M059J (cell line): ENCODE data around the gene TSPAN11. TPM values are rescaled to one million over a fixed set of nuclear protein-coding genes. Genes with fewer than 3 reads are reported as not detected.
"Not testable (repeated sequence)": the region's sequence is repeated elsewhere in the genome, so short reads cannot be mapped to it uniquely, and the experiment has no call there.

Source experiments
- DNase-seq: peaks from one replicate; pipeline ENCODE4 v3.0.0-alpha.2; 2012; ENCODE audit warnings: low read depth
- total RNA-seq: library from RNA; depleted of rRNA; stranded (reverse); fragments of >200 nt; shearing (Covaris generic); gene quantifications from 2 replicates; pipeline ENCODE4 v1.2.3, GENCODE V29; 2014

Gene TSPAN11
- total RNA-seq, 1 experiment from 2014 or later: 0.39 TPM

GRCh38 chr12:31019561-31019960, 93.0 kb downstream of the TSPAN11 start:
- no peak for DNase-seq

GRCh38 chr12:31019976-31020375, 93.4 kb downstream of the TSPAN11 start:
- DNase-seq: no peak

- DNase-seq: no peak
Observed at GRCh38 chr12:31020385-31021166, 94.0 kb downstream of the TSPAN11 start.

GRCh38 chr12:31021181-31021580, 94.6 kb downstream of the TSPAN11 start:
- no peak for DNase-seq

- no peak for DNase-seq
Observed at GRCh38 chr12:31021809-31022494, 95.4 kb downstream of the TSPAN11 start.

DNA sequence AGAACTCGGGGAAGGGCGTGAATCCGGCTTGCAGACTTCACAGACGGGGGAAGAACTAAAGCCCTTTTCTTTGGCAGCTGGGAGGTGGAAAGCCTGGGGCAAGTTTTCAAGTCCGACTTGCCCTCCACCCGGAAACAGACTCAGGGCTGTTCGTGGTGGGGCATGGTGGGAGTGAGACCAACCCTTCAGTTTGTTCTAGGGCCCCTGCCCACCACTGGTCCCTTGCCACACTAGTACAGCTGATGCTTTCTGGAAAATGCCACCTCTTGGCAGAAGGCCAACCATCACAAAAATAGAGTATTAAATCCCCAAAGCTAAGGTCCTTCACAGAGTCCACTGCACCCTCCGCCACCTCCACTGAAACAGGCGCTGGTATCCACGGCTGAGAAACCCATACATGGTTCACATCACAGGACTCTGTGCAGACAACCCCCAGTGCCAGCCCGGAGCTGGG, 96.8 kb downstream of the TSPAN11 start:
- DNase-seq: no peak

DNA sequence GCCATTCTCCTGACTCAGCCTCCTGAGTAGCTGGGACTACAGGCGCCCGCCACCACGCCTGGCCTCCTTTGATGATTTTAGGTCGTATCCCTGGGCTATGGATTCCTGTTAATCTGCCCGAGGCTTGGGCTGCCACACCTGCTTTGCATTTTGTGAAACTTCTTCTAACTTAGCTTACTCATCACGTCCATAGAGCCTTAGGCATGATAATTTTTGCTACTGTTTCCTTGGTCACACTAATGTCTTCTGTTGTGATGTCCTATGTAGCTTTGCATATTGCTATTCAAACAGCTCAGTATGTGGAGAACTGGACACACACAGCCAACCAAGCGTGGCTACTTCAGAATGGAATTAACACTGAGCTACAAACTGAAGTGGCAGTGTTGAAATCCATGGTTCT, 99.7 kb downstream of the TSPAN11 start:
- no peak for DNase-seq

GRCh38 chr12:31027006-31027405, 100.5 kb downstream of the TSPAN11 start:
- not testable (repeated sequence) for DNase-seq

DNA sequence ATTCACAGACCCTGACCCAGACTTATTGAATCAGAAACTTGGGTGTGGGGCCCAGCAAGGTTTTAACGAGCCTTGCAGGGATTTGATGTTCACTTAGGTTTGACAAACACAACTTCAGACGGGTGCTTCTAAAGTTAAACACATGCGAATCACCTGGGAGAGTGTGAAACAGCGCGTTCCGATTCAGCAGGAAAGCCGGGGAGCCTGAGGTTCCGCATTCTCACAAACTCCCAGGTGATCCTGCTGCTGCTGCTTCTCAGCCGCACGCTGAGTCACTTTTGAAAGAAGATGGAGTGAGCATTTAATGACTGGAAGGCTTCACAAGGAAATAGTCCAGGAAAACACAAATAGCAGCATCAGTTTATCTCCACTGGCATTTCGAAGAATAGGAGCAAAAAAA, 102.9 kb downstream of the TSPAN11 start:
- no peak for DNase-seq

DNA sequence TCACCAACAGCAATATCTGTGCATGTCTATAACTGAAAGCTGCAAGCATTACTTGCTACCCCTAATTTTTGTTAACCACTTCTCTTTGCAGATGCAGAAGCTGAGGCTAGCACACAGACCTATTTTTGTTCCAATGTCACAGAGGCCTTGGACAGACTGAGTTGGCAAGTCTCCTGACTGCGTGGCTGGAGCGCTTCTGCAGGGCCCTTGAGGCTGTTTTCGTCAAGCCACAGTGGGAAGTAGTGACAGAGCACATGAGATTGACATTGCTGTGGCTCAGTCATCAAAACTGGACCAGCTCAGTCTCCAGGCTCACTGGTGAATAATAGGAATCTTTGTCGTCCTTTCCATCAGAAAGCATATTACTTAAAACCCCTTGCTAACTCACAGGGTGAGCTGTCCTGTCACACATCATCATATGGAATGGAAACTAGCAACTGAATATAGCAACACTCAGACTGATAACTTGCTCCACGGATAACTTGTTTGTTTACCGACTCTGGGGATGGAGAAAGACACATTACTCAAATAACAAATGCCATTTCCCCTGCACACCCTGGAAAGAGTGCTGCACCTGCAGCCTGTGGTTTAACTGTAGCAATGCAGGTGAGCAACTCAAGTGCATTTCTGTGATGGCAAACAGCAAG, 103.5 kb downstream of the TSPAN11 start:
- no peak for DNase-seq

DNA sequence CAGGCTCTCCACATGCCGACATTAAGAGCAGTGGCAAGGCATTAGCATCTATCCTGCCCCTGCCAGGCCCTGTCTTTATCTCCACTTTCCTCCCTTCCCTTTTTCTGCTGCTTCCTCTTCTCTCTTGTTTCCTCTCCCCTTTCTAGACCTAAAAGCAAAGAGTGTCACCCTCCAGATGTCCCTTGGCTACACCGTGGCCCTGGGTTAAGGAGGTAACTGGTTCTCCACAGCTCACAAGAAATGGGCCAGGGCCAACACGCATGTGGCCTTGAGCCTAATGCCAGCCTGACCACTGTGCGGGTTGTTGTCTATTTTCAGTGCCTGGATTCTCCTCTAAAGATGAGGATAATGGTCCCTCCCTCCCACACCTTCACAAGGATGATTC, 105.4 kb downstream of the TSPAN11 start:
- DNase-seq: no peak

GRCh38 chr12:31033146-31033545, 106.6 kb downstream of the TSPAN11 start:
- no peak for DNase-seq

GRCh38 chr12:31033681-31034080, 107.1 kb downstream of the TSPAN11 start:
- DNase-seq: no peak

DNA sequence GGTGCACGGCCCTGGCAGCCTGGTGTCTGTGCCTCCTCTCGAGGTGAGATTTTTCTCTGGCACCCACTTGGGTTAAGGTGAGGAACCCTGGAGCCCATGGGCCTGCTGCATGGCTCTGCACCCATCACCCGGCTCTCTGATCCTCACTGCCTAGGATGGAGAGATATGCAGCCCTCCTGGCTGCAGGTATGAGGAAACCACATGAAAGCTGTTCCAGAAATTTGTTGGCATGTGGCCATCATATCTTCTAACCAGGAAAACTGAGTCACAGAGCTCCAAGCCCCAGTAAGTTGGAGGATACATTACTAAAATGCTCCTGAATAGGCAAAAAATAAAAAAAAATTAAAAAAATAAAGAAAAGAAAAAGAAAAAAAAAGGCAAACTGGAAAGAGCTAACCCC, 107.8 kb downstream of the TSPAN11 start:
- no peak for DNase-seq

DNA sequence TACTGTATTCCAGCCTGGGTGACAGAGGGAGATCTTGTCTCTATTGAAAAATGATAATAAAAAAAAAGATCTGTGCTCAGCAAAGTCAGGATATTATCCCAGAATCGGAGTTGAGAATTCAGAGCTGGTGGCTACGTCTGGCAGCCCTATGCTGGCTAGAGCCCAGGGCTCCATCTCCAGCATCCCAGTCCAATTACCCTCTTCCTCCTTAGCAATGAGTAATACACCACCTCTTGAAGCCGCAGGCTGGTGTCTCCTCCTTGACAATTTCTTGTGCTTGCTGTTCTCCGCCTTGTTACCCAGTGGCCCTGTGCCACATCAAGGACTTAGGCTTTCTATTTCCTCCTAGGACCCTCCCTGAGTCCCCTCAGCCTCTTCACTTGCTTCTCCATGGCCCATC, 108.7 kb downstream of the TSPAN11 start:
- DNase-seq: peak; percentile 21

DNA sequence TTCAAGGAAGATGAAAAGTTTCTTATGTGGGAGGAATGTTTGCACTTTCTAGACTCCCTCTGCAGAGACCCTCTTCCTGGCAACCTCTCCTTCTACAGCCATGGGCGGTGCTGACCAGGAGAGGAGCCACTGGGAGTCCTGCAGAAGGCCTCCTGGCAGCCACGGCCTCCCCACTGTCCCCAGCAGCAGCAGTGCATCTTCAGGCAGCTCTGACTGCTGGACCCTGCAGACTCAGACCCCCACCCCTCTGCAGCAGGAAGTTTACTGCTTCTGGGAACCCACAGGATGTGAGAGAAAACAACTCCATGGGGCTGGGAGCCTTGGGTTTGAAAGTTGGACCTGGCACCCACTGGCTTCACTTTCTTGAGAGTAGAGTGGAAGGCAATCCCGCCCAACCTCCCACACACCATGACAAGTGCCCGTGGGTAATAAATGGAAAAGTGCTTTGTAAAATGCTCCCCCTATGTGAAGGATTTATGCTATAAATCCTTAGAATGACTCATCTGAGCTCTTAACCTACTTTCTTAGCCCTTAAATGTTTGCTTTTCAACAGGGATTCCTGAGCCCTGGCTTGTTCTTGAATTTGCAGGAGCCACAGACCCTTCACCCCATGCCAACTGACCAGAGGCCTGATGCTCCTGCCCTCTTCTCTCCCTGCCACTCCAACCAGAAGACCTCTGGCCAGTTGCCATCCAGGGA, 109.6 kb downstream of the TSPAN11 start:
- DNase-seq: peak; percentile 41

GRCh38 chr12:31037028-31037427, 110.5 kb downstream of the TSPAN11 start:
- DNase-seq: no peak

DNA sequence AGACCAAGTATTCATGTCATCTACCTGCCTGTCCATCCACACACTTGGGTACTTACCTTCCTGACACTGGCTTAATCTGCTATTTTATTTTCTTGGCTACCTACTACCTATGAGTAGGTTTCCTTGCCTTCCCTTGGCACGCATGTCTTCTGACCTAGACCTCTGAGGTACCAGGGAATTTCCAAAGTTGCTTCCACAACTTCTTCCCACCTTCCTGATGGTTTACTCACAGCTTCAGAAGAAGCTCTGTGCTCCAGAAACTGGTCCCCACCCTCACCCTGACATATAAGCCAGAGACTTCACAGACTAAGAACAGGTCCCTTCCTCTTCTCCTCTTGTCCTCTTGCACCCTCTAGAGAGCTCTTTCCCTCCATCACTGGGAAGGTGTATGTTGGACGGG, 111.4 kb downstream of the TSPAN11 start:
- no peak for DNase-seq

DNA sequence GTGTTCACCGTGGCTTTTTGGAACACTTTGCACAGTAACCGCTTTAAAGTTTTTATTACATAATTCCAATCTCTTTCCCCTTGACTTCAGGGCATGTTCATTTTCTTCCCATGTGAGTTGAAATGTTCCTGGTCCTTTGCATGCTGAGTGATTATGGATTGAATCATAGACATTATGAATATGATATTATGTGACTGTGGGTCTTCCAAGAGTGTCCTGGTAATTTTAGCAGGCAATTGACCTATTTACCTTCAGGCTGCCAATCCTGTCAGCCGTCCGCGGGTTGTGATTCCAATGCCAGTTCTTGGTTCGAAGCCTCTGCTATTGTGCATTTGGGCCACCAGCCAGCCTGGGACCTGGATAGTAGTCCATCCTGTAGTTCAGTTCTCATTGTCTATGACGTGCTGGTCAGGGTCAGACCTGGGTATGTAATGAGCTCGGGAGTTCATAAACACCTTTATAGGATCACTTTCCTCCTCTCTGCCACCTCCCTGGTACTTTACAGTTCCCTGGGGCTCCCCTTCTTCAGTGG, 114.6 kb downstream of the TSPAN11 start:
- DNase-seq: no peak
